Measurements from ENCODE around the gene KCND3.
A peak's percentile ranks its signal among the peaks of the same experiment; 100 is the strongest.

The KCND3 gene

GRCh38 chr1:111909030-111909429, 80.4 kb downstream of the KCND3 start:
- no peak for DNase-seq

- no peak for DNase-seq
Observed at GRCh38 chr1:111908011-111908621, 81.4 kb downstream of the KCND3 start.

- DNase-seq = no peak
Observed at GRCh38 chr1:111907321-111907720, 82.1 kb downstream of the KCND3 start.

DNA sequence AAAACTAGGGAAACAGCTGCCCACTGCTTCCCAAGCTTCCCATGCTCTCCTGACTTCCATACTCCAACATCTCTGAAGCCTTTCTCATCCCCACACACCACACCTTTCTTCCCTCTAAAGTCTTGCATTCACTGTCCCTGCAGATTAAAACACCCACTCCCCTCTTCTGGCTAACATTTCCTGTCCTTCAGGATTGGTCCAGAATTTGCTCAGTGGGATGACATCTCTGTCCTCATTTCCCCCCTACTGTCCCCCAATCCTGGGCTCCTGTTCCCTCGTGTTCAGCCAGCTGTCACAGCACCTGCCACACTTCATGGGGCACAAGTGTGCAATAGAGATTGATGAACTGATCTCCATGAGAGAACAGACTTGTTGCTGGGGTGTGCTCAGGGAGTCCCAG, 82.7 kb downstream of the KCND3 start:
- DNase-seq = no peak

DNA sequence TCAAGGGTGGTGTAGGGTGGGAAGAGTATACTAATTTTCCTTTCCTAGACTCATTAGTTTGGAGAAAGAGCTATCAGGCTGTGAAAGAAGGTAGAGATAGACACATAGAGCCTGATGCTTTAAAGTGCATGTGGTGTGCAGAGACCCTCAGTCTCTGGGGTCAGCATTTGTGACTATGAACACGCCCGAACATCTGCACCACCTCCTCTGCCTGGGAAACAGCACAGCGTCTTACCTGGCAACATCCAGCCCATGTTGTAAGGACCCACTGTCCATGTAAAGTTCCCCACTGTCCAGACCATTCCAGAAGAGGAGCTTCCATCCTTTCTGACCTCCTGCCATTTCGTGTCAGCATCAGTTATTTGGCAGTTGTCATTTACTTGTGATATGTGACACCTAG, 83.4 kb downstream of the KCND3 start:
- no peak for DNase-seq

DNA sequence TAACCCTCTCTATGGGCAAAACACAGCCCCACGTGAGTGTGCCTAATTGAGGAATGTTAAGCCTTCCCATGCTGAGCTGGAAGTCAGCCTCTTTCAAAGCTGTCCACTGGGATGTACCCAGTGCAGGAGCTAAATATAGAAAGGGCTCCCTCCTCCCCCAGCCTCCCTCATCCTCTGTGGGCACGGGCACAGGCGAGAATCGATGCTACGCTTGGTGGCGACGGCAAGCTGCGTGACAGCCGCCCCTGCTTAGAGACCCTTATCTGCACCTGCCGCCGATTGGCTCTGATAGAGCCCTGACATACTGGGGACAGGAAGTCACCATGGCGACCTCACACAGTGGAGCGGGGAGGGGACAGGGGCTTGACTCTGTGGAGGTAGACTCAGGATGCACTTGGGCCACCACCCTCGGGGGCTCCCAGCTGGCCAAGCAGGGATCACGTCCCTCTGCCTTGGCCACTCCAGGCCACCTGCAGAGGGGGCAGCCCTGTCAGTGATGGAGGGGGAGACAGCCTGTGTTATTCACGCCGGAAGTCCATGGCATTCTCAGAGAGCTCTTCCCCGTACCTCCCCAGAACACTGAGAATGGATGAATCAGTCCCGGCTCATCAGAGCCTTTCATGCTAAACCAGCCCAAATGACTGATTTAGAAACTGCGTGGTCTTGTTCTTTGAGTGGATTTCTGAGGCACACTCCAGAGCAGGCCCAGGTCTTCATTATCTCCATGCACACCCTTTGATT, 84.8 kb downstream of the KCND3 start:
- DNase-seq = peak; percentile 80

DNA sequence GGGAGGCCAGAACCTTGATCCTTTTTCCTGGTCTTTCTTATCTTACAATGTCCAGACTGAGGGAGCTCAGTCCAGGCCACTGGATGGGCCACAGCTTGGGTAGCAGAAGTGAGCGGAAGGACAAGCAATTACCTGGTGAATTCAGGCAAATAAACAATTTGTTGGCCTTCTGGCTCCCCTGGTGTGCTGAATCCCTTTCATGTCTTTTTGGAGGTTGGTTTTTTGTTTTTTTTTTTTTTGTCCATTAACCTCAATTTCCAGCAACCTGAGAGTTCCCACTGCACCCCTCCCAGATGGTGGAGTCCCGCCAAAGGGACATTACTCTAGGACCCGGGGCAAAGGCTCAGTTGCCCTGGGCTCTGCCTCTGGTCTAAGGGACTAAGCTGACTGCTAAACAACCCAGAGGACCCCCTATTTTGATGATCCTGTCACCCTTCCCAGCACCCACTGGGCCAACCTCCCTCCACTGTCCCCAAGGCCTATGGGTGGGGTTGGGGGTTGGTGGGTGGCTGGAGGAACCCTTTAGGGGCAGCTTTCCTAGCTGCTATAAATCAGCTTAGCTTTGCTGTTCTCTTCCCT, 85.5 kb downstream of the KCND3 start:
- DNase-seq = peak; percentile 45

- peak; percentile 47 for DNase-seq
Observed at GRCh38 chr1:111903148-111903870, 86.2 kb downstream of the KCND3 start.

- DNase-seq = peak; percentile 38
Observed at GRCh38 chr1:111895469-111895868, 94.0 kb downstream of the KCND3 start.

DNA sequence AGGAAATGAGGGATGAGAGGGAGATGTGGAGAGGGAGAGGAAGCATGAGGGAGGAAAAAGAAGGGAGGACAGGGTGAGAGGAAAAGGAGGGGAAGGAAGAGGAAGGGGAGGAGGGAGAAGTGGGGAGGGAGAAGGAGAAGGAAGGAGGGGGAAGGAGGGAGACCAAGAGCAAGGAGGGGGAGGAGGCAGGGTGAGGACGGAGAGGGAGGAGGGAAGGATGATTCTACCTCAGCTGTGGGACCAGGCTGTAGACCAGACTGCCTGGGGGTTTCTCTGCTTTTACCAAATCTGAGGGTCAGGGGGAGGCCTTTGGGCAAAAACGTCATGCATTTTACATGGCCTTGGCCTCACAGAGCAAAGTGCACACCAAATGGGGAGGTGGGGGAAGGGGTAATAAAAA, 94.5 kb downstream of the KCND3 start:
- no peak for DNase-seq

GRCh38 chr1:111894497-111894896, 95.0 kb downstream of the KCND3 start:
- DNase-seq = no peak

- no peak for DNase-seq
Observed at GRCh38 chr1:111891566-111891965, 97.9 kb downstream of the KCND3 start.

DNA sequence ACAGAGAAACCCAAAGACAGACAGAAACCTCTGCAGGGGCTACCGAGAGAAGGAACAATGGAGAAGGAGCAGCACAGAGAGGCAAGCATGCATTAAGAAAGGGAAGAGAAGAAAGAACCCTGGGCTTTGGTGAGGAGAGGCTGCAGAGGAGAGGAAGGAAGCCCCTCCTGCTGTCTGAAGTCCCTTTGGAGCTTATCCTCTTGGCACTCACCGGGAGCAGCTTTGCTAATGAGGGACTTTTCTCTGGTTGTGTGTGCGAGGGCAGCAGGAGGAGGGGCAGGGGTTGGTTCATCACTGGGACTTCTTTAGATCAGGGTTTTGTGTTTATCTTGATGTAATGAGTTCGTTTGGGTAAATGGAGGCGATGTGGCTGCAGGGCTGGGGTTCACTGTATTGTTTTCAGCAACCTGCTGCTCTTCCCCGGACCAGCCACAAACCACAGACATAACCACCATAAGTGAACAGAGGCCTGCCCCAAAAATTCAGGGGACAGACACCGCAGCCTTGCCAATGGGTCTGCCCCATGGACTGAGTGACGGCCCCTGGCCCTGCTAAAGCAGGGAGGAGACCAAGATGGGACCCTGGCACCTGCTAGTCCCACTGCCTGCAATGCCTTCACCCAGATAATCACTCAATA, 100.6 kb downstream of the KCND3 start:
- no peak for DNase-seq

GRCh38 chr1:111887875-111888274, 101.6 kb downstream of the KCND3 start:
- no peak for DNase-seq

DNA sequence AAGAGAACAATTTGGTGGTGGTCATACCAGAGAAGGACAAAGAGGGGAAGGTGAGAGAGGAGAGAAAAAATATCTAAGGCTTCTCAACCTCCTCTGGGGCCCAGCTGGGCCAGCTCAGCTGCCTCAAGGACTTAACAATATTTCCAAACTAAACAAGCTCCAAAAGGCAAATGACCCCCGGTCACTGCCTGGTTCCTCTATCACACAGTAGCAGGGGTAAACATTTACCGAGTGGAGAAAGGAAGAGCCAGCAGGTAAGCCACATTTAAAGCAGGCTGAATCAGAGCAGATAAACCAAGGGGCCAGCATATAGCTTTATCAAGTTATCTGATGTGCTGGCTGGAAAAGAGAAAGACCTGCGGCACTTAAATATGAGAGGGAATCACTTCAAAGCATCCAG, 102.1 kb downstream of the KCND3 start:
- DNase-seq = no peak

DNA sequence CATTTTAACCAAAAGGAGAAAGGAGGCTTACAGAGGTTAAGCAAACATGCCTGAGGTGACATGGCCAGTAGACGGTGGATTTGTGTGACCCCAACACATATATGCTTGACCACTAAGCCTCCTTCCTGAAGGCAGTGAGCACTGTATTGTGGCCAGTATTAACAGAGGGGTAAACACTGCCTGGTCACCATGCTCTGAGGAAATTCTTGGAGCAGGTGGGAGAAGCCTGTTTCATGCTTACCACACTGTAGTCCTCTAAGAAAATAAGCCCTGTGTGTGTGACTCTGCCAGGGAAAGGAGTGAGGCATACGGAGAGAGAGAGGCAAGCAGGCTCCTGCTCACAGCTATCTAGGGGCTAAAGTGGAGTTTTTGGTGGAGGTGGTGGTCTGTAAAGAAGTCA, 102.7 kb downstream of the KCND3 start:
- no peak for DNase-seq

GRCh38 chr1:111884772-111885443, 104.6 kb downstream of the KCND3 start:
- DNase-seq = no peak

- no peak for DNase-seq
Observed at GRCh38 chr1:111882986-111883560, 106.4 kb downstream of the KCND3 start.

DNA sequence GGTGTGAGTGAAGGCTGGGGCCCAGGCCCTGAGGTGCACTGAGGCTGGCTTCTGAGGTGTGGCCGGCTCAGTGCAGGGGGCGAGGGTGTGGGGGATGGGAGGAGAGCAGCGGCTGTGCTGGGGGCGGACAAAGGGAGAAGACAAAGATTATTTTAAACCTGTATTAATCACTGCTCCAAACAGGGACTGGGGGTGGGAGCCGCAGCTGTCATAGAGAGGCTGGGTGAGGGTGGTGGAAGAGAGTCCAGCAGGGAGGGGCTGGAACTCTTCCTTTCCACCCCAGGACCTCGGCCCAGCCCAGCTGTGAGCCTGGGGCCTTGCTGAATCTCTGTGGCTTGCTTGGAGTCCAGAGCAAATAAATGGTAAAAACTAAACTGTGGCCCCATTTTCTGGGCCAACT, 106.9 kb downstream of the KCND3 start:
- DNase-seq = no peak

DNA sequence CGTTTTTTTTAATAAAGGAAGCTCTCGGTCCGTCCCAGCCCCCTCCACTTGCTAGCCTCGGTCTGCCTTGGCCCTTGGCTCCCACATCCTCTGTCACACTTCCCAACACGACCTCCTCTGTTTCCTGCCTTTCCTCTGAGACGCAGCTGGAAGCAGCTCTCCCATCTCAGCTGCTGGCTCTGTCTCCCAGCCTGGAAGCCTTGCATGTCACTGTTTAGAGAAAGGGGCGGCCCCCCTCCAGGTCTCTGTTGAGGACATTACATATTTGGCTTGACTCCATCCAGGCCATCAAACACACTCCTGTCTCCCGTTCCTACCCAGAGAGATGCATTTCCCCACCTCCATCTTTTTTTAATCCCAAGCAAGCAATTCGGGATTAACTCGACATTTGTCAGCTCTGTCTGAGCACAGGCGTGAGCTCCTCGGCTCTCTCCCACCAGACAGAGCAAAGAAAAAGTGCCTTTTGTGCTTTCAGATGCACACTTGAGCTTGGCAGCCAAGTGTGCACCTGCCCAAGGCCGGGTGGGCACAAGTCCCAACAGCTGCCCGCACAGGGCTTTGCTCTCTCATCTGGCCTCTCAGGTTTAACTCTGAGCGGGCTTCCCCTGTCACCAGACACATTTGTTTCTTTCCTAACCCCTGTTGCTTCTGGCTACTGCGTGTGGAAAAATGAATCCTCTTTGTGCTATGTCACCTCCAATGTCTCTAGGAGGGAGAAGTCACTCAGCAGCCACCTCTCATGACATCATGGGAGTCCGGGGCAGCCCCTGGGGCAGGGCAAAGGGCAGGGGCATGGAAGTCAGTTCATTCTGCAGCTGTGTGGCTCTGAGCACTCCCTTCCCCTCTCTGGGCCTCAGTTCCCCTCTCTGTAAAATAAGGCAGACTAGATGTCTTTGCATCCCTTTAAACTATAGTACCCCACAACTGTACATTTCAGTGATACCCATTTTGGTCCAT, 108.3 kb downstream of the KCND3 start:
- DNase-seq = peak; percentile 26

DNA sequence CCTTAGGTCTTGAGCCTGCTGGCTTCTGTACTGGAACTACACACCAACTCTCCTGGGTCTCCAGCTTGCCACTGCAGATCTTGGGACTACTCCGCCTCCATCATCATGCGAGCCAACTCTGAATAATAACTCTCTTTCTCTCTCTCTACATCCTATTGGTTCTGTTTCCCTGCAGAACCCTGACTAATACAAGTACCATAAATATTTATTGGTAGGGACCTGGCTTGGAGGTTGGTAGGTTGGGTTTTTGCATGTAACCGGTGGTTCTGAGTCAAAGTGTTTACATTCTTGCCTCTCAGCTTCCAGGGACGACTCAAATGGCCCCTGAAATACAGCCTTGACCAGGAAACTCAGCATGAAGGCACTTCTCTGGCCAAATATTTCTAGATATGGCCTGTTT, 110.4 kb downstream of the KCND3 start:
- DNase-seq = no peak
